Measurements from ENCODE around the gene MYO1D. TPM values are rescaled to one million over a fixed set of nuclear protein-coding genes. Genes with fewer than 3 reads are reported as not detected.

MYO1D gene
- total and polyA plus RNA-seq, 2 donors (not counting 3 experiments of a cell fraction or from before 2014, with no cell fraction given): 37.8 to 85.5 TPM

DNA sequence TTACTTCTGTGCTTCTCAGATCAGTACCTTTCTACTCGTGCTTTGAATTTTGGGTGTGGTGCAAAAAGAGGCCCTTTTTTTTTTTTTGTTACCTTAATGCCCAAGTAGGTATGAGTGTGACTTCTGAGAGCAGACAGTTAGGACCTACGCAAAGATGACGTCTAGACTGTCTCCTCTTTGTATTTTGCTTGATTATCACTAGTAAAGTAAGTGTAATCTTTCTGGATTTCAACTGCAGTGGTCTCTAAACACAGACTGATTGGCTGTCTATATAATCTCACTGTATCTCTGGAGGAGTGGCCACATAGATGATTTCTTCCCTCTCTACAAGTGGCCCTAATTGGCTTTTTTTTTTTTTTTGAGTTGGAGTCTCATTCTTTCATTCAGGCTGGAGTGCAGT is 401.7 kb downstream of the MYO1D start:
- TF ChIP-seq FOS (IDR thresholded peaks at IDR 0.05; ENCODE audit: borderline replicate concordance, insufficient read depth, low read length): no peak
- TF ChIP-seq MYC (IDR thresholded peaks at IDR 0.05; ENCODE audit: low read depth, low read length): no peak
- TF ChIP-seq, protein P1, sequence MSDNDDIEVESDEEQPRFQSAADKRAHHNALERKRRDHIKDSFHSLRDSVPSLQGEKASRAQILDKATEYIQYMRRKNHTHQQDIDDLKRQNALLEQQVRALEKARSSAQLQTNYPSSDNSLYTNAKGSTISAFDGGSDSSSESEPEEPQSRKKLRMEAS (IDR thresholded peaks at IDR 0.05; ENCODE audit: insufficient read depth, insufficient read length): no peak
- no peak for TF ChIP-seq POLR2A (IDR thresholded peaks at IDR 0.05; ENCODE audit: low read depth, low read length)
- TF ChIP-seq POLR2AphosphoS5 (IDR thresholded peaks at IDR 0.05; ENCODE audit: insufficient read depth, low read depth, low read length): no peak
- TF ChIP-seq, protein P2, sequence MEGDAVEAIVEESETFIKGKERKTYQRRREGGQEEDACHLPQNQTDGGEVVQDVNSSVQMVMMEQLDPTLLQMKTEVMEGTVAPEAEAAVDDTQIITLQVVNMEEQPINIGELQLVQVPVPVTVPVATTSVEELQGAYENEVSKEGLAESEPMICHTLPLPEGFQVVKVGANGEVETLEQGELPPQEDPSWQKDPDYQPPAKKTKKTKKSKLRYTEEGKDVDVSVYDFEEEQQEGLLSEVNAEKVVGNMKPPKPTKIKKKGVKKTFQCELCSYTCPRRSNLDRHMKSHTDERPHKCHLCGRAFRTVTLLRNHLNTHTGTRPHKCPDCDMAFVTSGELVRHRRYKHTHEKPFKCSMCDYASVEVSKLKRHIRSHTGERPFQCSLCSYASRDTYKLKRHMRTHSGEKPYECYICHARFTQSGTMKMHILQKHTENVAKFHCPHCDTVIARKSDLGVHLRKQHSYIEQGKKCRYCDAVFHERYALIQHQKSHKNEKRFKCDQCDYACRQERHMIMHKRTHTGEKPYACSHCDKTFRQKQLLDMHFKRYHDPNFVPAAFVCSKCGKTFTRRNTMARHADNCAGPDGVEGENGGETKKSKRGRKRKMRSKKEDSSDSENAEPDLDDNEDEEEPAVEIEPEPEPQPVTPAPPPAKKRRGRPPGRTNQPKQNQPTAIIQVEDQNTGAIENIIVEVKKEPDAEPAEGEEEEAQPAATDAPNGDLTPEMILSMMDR (IDR thresholded peaks at IDR 0.05; ENCODE audit: extremely low read depth in 1 of 2, insufficient read depth in 1 of 2, low read depth in 1 of 2, low read length in 2 of 2): no peak
- TF ChIP-seq EZH2 (IDR thresholded peaks at IDR 0.05; ENCODE audit: borderline replicate concordance, low read depth, low read length, severe bottlenecking): no peak
- TF ChIP-seq GATA2 (IDR thresholded peaks at IDR 0.05; ENCODE audit: insufficient read depth, insufficient read length, low read depth, low read length): no peak
- no peak for TF ChIP-seq JUN (IDR thresholded peaks at IDR 0.05; ENCODE audit: borderline replicate concordance, insufficient read depth, insufficient read length, low read depth)
- DNase-seq (ENCODE audit: low read depth, low spot score) (no peak), FAIRE-seq (no peak)
- Histone ChIP-seq H3K27ac (ENCODE audit: insufficient read depth, low read depth, low read length) (no peak overlapping the region), H3K9me3 (replicated peaks; ENCODE audit: control insufficient read depth, insufficient read depth, low read length) (no peaks in the 10 kb centered on the region), H3K9ac (replicated peaks; ENCODE audit: extremely low read depth, insufficient read depth, low read length) (no peak overlapping the region), H3K4me1 (ENCODE audit: control insufficient read depth, extremely low read depth, insufficient read depth, low read length) (no peaks in the 10 kb centered on the region), H2AFZ (ENCODE audit: low read depth, low read length) (no peak overlapping the region), H3K79me2 (ENCODE audit: control insufficient read depth, insufficient read depth, low read length) (peaks cover 5% of the 10 kb centered on the region), H3K4me3 (replicated peaks in 1 of 3; ENCODE audit: insufficient read depth in 1 of 3, low read depth in 1 of 3, low read length in 3 of 3) (no peak overlapping the region), H3K9me1 (replicated peaks; ENCODE audit: control insufficient read depth, extremely low read depth, insufficient read depth, low read length) (no peaks in the 10 kb centered on the region), H3K36me3 (ENCODE audit: control insufficient read depth in 2 of 2, extremely low read depth in 1 of 2, insufficient read depth in 2 of 2, low read length in 2 of 2) (peaks cover 50 to 62% of the 10 kb centered on the region in 2 experiments), H3K4me2 (ENCODE audit: insufficient read depth, low read length) (no peak overlapping the region), H4K20me1 (replicated peaks; ENCODE audit: control insufficient read depth, extremely low read depth, insufficient read depth, low read length) (no peaks in the 10 kb centered on the region), H3K27me3 (ENCODE audit: control insufficient read depth in 2 of 2, insufficient read depth in 2 of 2, low read length in 2 of 2) (no peaks in the 10 kb centered on the region)
- POLR2A ChIA-PET: no interaction called here
- intact Hi-C loops (cut with micrococcal nuclease): no loop called here
- CTCF ChIA-PET: no interaction called here
- dilution Hi-C loops (cut with MboI; ENCODE audit: extremely low pct_ligation_motif_present, low sequenced_read_pairs): no loop called here
- BruUV-seq (replicated peaks): no TSS peak
